GM10266 (cell line): ENCODE results near the gene COL2A1.
A peak's percentile ranks its signal among the peaks of the same experiment; 100 is the strongest.
"Not testable (repeated sequence)": the region's sequence is repeated elsewhere in the genome, so short reads cannot be mapped to it uniquely, and the experiment has no call there.

ENCODE experiments used
- DNase-seq: peaks from one replicate; pipeline ENCODE4 v3.0.0; 2012; ENCODE audit errors: extremely low spot score
- CTCF ChIP-seq: IDR thresholded peaks from 2 replicates; pipeline ENCODE4 v1.5.1; 2012; ENCODE audit warnings: mild to moderate bottlenecking, low read depth; ENCODE audit not compliant: control insufficient read depth, insufficient read depth; ENCODE audit errors: missing control alignments

The COL2A1 gene

GRCh38 chr12:47964106-47964728 lies 40.1 kb downstream of the COL2A1 start:
- no peak for DNase-seq
- no peak for TF ChIP-seq CTCF

GRCh38 chr12:47963340-47964040 lies 40.8 kb downstream of the COL2A1 start, which contains the start of gene TMEM106C:
TMEM106C (plus strand) TSS chr12:47963596; CDS start chr12:47964237, 641 bp downstream.
- peak; percentile 98 for DNase-seq
- peak; percentile 94 for TF ChIP-seq CTCF

DNA sequence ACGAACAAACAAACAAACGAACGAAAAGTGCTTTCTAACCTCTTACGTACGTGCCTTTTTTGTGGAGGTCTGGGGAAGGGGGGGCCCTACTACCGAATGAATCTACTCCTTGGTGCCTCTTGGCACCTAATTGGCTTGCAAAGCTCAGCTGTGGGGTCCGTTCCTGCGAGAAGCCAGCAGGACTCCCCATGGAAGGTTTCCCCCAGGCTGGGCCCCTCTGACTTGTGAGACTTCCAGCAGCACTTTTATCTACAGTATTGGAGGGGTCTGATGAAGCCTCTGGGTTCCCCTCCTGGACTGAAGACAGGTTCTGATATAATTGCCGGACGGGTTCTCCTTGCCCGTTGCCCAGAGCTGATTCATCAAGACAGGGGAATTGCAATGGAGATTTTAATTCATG lies 42.1 kb downstream of the COL2A1 start:
- no peak for TF ChIP-seq CTCF
- DNase-seq, result no peak

DNA sequence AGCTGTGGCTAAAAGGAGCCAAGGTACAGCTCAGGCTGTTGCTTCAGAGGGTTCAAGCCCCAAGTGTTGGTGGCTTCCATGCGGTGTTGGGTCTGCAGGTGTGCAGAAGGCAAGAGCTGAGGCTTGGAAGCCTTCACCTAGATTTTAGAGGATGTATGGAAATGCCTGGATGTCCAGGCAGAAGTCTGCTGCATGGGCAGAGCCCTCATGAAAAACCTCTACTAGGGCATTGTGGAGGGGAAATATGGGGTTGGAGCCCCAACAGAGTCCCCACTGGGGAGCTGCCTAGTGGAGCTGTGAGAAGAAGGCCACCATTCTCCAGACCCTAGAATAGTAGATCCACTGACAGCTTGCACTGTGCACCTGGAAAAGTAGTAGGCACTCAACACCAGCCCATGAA lies 46.6 kb downstream of the COL2A1 start:
- not testable (repeated sequence) for DNase-seq

GRCh38 chr12:47955059-47955458 lies 49.2 kb downstream of the COL2A1 start:
- DNase-seq, result no peak
- no peak for TF ChIP-seq CTCF

DNA sequence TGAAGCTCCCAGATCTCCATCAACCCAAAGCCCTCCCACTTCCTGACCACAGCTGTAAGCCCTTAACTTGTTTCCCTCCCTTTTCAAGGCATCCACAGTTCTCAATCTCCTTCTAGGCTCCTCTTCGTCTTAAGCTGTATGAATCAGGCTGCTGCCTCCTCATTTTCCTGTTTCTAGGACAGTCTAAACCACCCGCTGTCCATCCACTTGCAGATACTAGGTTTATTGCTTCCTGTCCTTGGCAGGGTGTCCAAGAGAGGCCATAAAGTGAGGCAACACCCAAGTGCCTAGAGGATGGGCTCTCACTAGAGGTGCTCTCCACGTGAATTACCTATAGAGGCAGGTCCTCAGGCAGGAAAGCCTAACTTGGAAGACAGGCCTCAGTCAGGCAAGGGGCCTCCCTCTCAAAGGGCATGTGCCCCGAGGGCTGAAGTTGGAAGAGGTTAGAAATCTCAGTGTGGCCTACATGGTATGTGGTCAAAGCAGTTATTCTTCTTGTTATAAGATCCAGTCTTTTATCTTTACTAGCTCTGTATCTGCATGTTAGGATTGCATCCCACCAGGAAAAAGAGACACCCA lies 49.7 kb downstream of the COL2A1 start:
- no peak for TF ChIP-seq CTCF
- no peak for DNase-seq

GRCh38 chr12:47954058-47954457 lies 50.2 kb downstream of the COL2A1 start:
- no peak for DNase-seq
- no peak for TF ChIP-seq CTCF
